HG03439 (cell line): Measurements from ENCODE around the gene HIVEP1.
A peak's percentile ranks its signal among the peaks of the same experiment; 100 is the strongest.

Experiments used
- ATAC-seq: cut with Tn5 transposase; IDR thresholded peaks from one replicate; pipeline ENCODE4 v1.9.1; 2021; ENCODE audit warnings: mild to moderate bottlenecking, moderate library complexity; ENCODE audit not compliant: unreplicated experiment

HIVEP1 gene

DNA sequence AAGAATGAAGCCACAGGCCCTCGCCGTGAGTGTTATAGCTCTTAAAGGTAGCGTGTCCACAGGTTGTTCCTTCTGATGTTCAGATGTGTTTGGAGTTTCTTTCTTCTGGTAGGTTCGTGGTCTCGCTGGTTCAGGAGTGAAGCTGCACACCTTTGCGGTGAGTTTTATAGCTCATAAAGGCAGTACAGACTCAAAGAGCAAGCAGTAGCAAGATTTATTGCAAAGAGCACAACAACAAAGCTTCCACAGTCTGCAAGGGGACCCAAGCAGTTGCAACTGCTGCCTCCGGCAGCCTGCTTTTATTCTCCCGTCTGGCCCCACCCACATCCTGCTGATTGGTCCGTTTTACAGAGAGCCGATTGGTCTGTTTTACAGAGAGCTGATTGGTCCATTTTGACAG, 5.2 kb downstream of the HIVEP1 start:
- no peak for ATAC-seq

DNA sequence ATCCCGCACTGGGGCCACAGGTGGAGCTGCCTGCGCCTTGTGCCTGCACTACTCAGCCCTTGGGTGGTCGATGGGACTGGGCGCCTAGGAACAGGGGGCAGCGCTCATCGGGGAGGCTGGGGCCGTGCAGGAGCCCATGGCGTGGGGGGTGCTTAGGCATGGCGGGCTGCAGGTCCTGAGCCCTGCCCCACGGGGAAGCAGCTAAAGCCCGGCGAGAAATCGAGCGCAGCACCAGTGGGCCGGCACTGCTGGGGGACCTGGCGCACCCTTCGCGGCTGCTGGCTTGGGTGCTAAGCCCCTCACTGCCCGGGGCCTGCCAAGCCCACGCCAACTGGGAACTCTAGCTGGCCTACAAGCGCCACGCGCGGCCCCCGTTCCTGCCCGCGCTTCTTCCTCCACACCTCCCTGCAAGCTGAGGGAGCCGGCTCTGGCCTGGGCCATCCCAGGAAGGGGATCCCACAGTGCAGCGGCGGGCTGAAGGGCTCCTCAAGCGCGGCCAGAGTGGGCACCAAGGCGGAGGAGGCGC, 5.8 kb downstream of the HIVEP1 start:
- ATAC-seq, result no peak

DNA sequence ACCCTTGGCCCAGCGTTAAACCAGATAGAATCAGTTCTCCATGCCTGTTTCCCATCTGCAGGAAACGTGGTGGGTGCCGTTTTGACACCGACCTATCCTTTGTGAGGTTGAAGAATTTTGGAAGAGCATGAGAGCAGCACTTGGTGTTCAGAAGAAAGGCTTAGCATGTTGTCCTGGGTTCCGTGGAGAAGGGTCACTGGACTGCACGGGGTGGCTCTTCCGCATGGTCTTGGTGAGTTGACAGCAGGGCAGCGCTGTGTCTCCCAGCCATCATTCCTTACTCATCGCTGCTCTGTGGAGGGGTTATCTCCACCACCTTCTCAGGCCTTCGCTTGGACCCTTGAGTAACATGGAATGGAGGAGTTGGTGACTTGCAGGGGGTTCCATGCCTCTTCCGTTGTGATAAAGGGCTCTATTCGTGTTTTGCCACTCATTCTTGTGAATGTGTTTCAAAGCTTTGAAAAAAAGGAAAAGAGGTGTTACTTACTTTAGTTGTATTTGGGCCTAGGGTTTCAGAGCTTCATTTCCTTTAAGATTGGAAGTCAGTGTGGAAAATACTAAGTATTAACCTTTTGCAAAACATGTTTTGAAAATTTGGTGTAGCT, 8.2 kb downstream of the HIVEP1 start:
- ATAC-seq, result no peak

DNA sequence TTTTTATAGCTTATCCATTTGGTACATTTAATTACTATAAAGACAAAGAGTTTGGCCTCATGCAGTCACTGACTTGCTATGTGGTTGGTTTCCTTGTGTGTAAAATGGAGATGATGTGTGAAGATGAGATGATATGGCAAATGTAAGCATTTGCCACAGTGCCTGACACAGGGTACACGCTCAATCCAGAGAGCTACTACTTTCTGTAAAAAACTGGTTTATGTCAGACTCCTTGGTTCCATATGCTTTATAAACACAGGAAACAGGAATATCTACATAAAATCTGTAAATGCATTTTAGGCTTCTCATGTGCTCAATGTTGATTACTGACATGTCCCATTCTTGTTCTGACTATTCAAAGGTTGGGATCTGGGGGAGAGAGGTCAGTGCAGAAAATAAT, 10.4 kb downstream of the HIVEP1 start:
- ATAC-seq, result no peak

DNA sequence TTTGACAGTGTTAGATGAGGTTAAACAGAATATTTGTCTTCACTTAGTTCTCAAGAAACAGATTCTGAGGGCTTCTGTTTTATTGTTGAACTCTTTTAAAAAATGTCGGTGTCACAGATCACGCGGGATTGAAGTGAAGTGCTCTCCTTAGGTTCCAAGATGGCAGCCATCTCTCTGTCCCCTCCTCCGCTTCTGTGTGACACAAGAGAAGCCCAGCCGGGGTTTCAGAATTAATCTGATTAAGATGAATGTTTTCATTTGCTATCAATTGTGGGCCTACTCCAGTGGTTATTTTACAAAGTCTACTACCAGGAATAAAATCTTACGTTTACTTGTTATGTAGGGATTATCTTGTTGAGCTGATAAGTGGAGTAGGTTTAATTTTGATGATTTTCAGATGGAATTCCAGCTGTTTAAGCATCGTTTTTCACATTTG, 10.9 kb downstream of the HIVEP1 start:
- no peak for ATAC-seq

DNA sequence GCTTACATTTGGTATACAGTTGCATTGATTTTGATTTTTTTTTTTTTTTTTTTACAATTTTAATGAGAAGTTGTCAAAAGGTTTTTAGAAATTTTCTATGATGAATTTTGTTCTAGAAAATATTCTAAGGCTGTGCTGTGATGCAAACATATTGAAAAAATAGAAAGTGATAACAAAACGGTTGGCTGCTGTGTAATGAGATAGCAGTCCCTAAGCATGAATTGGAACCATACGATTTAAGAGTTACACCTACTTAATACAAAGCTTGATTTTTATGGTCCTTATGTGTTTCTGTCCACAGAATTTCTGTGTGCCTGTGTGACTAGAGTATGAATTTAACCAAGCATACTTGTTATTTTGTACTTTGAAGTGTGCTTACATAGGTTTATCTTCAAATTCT, 12.1 kb downstream of the HIVEP1 start:
- no peak for ATAC-seq

DNA sequence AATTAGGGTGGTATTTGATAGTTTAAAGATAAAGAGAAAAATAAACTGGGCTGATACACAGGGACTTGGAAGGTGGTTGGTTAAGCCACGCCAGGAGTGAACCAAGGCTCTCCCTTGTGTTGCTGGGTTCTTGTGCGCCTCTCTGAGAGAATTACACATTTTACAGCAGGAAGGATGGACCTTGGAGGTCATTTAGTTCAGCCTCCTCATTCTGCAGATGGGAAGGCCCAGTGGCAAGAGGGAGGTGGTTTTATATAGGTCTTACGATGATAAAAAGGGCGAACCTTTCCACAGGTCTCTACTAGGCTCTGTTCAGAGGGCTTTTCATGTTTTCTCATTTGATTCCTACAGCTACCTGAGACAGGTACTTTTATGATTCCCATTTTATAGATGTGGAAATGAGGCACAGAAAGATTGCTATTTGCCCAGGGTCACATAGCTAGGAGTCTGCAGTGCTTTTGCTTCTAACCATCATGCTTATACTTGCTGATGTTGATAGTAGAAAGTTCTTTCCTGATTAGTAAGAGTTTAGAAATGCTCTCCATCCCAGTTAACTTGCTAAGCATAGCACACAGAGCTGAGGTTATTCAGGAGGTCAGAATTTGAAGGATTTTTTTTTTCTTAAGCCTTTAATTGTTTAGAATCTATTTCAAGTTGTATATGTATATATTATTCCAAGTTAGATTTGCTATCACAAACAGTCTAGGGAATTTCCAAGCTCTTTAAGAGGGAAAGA, 12.8 kb downstream of the HIVEP1 start:
- ATAC-seq, result no peak

DNA sequence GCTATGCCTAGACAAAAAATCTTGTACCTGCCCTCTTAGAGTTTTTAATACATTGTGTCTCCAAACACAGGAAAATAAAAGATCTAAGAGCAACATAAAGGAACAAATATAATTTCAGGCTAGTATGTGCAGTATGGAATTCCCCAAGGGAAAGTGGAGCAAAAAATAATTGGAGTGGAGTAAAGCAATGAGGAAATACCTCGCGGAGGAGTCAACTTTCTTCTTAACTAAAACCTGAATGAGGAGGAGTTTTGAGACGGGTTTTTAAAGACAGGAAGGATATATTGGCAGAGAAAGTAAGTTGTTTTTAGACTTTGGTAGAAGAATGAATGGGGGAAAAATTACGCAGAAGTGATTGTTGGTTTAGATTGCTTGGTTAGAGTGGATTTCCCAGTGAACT, 14.0 kb downstream of the HIVEP1 start:
- no peak for ATAC-seq

DNA sequence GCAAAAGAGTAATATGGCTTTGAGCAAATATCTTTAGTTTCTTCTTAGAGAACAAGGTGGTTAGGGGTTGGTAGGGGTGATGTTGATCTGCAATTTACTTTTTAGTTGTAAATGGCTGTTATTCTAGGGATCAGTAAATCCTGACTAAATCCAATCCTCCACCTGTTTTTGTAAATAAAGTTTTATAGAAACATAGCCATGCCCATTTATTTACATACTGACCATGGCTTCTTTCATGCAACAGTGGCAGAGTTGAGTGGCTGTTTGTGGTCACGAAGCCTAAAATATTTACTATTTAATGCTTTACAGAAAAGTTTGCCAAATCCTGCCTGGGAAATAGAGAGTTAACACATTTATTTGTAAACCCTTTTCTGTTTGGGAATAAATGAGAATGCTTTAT, 14.7 kb downstream of the HIVEP1 start:
- ATAC-seq, result no peak

DNA sequence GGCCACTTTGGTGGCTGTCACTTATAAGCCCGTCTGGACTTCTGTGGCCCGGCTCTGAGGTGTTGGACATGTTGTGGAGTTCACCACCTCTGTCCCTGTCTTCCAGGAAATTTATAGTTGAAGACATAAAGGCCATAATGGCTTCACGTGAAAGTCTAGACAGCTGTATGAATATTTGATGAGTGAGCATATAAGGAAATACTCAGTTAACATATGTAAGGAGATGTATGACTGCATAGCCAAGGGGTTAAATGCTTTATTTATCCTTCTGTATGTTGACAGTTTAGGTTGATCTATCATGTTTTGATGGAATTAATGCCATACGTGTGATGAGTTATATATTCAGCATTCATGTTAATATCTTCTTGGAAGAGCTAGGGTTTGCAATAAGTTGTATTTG, 16.1 kb downstream of the HIVEP1 start:
- ATAC-seq, result no peak

DNA sequence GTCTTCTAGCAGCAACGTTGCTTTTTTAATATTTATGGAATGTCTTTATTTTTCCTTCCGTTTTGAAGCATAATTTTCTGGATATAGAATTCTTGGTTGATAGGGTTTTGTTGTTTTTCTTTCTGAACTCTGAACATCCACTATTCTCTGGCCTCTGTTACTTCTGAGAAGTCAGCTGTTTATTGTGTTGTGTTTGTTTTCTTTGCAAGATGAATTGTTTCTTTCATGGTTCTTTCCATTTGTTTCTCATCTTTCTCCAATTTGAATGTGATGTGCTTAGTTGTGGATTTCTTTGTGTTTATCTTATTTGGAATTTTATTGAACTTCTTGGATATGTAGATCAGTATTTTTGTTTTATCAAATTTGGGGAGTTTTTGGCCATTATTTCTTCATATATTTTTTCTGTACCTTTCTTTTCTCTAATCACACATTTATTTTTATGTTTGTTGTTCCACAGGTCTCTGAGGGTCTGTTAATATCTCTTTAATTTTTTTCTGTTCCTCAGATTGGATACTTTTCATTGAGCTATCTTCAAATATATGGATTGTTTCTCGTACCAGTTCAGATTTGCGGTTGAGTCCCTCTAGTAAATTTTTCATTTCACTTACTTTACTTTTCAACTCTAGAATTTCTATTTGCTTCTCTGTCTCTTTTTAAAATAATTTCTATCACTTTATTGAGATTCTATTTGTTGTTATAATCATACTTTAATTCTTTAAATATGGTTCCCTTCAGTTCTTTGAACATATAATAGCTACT, 18.0 kb downstream of the HIVEP1 start:
- ATAC-seq, result no peak

DNA sequence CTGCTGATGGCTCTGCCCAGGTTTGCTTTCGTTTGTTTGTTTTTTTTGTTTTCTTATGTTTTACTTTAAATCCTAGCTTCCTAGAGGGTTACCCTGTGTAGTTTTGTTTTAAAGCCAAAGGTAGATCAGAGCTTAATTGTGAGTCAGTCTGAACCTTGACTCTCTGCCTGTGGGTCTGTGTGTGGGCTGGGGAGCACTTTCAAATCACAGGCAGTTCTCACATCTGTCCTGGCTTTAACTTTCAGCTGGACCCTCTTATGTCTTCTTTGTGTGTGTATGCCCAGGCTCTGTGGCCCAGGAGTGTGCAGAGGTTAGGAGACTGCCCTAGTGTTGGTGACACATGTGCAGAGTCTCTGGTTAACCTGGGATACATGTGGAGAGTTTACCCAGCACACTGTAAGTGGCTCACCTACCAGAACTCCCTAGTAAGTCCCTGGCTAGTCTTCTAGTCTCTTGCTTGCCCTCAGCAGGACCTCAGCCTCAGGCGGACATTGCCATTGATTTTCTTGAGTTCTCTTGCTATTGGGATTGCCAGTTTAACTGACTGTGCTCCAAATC, 19.0 kb downstream of the HIVEP1 start:
- no peak for ATAC-seq

DNA sequence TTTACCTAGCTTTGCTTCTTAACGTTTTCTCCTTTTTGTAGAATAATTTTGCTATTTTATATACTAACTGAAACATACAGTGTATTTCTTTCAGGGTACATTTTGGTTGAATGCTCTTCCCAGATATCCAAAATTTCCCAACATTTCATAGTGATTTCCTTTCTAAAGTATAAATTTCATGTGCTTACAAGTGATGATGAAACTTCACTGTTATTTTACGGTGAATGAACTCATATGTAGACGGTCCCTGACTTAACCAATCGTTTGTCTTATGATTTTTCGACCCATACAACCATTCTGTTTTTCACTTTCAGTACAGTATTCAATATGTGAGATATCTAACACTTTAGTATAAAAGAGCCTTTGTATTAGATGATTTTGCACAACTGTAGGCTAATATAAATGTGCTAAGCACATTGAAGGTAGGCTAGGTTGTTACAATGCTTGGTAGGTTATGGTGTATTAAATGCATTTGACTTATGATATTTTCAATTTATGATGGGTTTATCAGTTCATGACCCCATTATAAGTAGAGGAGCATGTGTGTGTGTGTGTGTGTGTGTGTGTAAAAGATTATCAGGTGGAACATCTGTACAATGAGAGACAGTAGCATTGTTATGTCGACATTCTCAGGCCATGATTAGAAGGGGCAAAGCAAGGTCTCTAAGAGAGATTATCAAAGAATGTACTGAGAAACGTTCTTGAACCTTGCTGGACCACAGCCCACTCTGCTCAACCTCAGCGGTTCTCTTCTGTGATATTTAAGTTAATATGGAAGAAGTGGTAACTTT, 20.9 kb downstream of the HIVEP1 start:
- ATAC-seq, result no peak

DNA sequence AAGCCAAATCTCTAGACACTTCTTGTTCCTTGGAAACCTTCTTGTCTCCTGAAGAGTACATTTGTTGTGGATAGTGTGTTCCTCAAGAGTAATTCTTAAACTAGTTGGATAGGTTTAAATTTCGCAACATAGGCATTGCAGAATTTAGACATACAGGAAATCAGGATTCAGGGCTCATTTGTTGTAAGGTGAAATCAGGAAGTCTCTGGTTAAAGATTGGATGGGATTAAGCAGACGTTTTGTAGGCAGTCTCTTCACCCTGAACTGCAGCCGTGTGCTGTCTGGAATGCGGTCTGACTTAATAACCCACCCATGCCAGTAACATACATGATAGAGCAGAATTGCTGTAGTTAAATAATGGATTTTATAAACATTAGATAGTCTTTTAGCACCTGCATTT, 21.7 kb downstream of the HIVEP1 start:
- ATAC-seq, result no peak

DNA sequence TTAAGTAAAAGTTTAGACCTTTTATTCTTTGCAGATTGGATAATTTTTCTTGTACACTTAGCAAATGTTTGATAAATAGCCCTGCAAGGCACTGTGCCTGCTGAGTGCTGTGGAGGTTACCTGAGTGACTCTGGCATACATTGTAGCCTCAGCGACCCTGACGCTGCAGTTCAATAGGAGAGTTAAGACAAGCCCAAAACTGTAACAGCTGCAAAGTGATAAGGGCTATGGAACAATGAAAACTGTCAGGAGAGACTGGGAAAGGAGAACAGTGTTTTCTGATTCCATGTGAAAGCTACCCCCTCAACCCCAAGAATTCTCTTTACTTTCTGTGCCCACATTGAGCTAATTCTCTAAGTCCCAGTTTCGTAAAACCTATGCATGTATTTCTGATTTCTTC, 22.2 kb downstream of the HIVEP1 start:
- ATAC-seq, result no peak

DNA sequence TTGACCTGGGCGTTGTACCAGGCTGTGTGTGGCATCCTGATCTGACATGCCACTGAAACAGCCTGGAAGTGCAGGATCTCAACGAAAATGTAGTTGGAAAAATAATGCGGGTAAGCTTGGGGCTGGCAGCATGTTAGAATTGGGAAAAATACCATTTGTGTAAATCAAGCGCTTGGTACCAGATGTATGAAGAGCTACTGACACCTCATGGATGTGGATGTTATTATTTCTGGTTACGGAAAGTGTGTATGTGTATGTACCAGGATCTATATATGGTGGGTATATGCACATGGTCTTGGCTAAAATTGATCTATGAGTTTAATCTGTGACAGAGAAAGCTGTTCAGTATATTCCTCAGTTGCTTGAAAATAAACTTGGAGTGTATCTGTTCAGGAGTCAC, 22.7 kb downstream of the HIVEP1 start:
- ATAC-seq, result no peak

DNA sequence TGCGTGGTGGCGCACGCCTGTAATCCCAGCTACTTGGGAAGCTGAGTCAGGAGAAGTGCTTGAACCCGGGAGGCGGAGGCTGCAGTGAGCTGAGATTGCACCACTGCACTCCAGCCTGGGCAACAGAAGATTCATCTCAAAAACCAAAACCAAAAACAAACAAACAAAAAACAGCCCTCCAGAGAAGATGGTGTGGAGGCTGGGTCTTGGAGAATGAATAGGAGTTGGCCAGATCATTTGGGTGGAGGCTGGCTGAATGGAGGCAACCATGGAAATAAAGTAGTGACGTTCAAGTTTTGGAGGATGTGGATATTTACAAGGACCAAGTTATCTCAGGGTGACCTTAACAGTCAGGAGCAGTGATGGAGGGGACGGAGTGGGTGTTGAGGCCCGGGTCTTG, 24.7 kb downstream of the HIVEP1 start:
- ATAC-seq, result no peak

DNA sequence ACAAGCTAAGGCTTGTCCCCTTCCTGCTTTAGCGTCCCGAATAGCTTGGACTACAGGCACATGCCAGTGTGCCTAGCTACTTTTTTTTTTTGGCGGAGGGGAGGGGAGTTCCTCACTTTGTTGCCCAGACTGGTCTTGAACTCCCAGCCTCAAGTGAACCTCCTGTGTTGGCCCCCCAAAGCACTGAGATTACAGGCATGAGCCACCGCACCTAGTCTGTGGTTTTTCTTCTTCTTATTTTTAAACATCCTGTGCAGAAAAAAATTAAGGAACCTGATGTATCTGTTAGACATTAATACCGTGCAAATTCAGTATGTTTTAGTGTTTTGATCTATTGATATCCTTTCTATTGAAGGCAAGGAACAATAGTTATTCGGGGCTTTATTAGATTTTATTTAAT, 25.7 kb downstream of the HIVEP1 start:
- no peak for ATAC-seq

DNA sequence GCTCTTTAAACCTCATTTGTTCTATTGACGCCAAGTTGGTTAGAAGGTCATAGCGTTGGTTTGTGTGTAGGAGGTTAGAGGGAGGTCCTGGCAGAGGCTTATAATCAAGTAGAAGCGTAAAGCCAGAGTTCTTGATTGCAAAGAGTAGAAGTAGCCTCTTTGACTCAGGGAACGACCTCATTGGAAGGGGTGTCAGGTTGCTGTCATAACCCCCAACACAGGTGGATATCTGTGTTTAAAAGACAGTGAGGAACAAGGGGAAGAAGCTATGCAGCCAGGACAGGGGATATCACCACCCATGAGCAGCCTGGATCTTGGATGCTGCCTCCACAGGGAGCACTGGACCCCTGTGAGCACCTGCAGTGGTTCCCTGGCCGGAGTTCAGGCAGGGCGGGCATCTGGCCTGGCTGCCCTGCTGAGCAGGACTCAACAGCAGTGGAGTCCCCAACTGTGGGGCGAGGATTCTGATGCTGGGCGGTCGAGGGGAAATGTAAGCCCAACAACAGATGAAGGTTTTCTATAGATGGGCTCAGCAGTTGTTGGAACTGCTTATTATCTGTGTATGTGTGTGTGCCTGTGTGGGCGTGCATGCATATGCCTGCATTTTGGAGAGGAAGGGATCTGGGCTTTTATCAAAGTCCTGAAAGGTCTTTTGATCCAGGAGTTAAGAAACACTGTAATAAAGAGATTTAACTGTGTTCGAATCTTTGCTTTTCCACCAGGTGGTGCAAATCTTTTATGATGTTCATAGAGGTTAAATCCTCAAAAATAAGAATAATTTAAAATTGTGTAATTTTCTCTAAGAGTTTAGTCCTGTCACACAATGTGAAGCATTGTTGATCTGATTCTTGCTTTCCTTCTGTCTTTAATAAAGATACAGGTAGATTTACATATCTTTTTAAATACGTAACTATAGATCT, 27.7 kb downstream of the HIVEP1 start:
- ATAC-seq, result no peak

DNA sequence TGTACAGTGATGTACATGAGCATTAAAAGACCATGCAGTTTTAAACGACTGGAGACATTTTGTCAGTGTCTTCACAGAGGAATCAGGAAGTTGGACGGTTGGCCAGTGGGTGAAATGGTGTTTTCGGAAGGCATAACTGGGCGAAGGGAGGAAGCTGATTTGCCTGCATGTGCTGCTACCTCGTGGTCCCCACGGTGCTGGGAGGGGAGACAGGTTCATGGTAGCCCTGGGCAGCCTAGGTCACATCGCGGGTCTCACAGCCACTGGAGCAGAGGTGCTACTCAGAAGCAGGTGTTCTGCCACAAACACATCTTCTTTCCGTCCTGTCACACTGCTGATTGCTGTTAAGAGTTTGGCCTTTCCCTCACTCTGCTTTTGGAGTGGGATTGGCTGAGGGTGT, 35.2 kb downstream of the HIVEP1 start:
- peak; percentile 33 for ATAC-seq
